CD4-positive, CD25-positive, alpha-beta regulatory T cell (primary cell): ENCODE measurements around the gene C11orf42. TPM values are rescaled to one million over a fixed set of nuclear protein-coding genes. Genes with fewer than 3 reads are reported as not detected.

ENCODE experiments used
- ATAC-seq, 2 donors: fragments of 150-1000 bp; cut with Tn5 transposase; one replicate each; pipeline ENCODE4 v1.10.0; 2021; ENCODE audit warnings: low read depth in 2 of 2, moderate number of reproducible peaks in 2 of 2, moderate library complexity in 1 of 2
- DNase-seq, 3 donors: peaks; one replicate each; pipeline versions ENCODE4 v3.0.0 to v3.0.0-alpha.2; 2012 to 2022; ENCODE audit warnings: mixed read lengths in 1 of 3
- H3K27ac ChIP-seq: one replicate; pipeline ENCODE4 v1.7.0; 2013; ENCODE audit warnings: mild to moderate bottlenecking, low read length; ENCODE audit not compliant: insufficient read depth, poor library complexity, severe bottlenecking
- H3K27me3 ChIP-seq: one replicate; pipeline ENCODE4 v1.7.0; 2013; ENCODE audit warnings: low read length; ENCODE audit not compliant: control insufficient read depth, insufficient read depth
- H3K36me3 ChIP-seq: one replicate; pipeline ENCODE4 v1.7.0; 2013; ENCODE audit warnings: mild to moderate bottlenecking, low read length, moderate library complexity; ENCODE audit not compliant: control insufficient read depth, insufficient read depth
- H3K4me1 ChIP-seq: 2 replicates; pipeline ENCODE4 v1.7.0; 2013; ENCODE audit warnings: mild to moderate bottlenecking, low read length; ENCODE audit not compliant: insufficient read depth, control insufficient read depth, poor library complexity, severe bottlenecking
- H3K4me3 ChIP-seq: one replicate; pipeline ENCODE4 v1.7.0; 2013; ENCODE audit warnings: low read depth, mild to moderate bottlenecking, low read length, moderate library complexity
- H3K9me3 ChIP-seq, 2 experiments: 1 replicate in 1 of 2; 2 replicates in 1 of 2; pipeline ENCODE4 v1.7.0; 2013; ENCODE audit warnings: low read length in 2 of 2, mild to moderate bottlenecking in 1 of 2, moderate library complexity in 1 of 2; ENCODE audit not compliant: control insufficient read depth in 2 of 2
- H3K27ac Mint-ChIP-seq, 3 donors: one replicate each; pipeline ENCODE4 v1.8.0; 2020 to 2022; ENCODE audit warnings: mild to moderate bottlenecking in 3 of 3, mixed read lengths in 3 of 3, moderate library complexity in 2 of 3
- H3K27me3 Mint-ChIP-seq: one replicate; pipeline ENCODE4 v1.8.0; 2022; ENCODE audit warnings: mild to moderate bottlenecking, mixed read lengths
- H3K36me3 Mint-ChIP-seq: one replicate; pipeline ENCODE4 v1.8.0; 2020; ENCODE audit warnings: mixed read lengths
- H3K4me1 Mint-ChIP-seq, 4 donors: one replicate each; pipeline ENCODE4 v1.8.0; 2020 to 2022; ENCODE audit warnings: mixed read lengths in 4 of 4, mild to moderate bottlenecking in 1 of 4
- H3K4me3 Mint-ChIP-seq, 4 donors: one replicate each; pipeline ENCODE4 v1.8.0; 2020 to 2022; ENCODE audit warnings: mild to moderate bottlenecking in 4 of 4, mixed read lengths in 4 of 4, moderate library complexity in 3 of 4
- H3K9me3 Mint-ChIP-seq, 7 donors: one replicate each; pipeline ENCODE4 v1.8.0; 2020 to 2022; ENCODE audit warnings: mixed read lengths in 7 of 7, mild to moderate bottlenecking in 3 of 7, moderate library complexity in 2 of 7
- polyA plus RNA-seq, 4 donors: library from polyadenylated mRNA; unstranded; fragments of 300-500 nt; fragmentation: Illumina TruSeq; gene quantifications; one replicate each; pipeline ENCODE4 v1.2.3, GENCODE V29; 2021
- total RNA-seq: library from RNA; stranded (reverse); gene quantifications from one replicate; pipeline ENCODE4 v1.2.3, GENCODE V29; 2022

The C11orf42 gene
- total and polyA plus RNA-seq, 5 donors from 2014 or later, result not detected

GRCh38 chr11:6223854-6224253, 18.5 kb downstream of the C11orf42 start:
- Mint-ChIP-seq H3K4me1 (peaks cover 29 to 42% (median 33%) of the 10 kb centered on the region in 4 donors), H3K27me3 (no peaks in the 10 kb centered on the region), H3K27ac (no peak overlapping the region), H3K36me3 (peaks cover 42% of the 10 kb centered on the region), H3K4me3 (peak overlapping the region in 1 of 4 donors; percentile 25), H3K9me3 (no peaks in the 10 kb centered on the region)
- Histone ChIP-seq H3K4me1 (no peaks in the 10 kb centered on the region), H3K27me3 (no peaks in the 10 kb centered on the region), H3K36me3 (peaks cover 54% of the 10 kb centered on the region), H3K4me3 (no peak overlapping the region), H3K9me3 (no peaks in the 10 kb centered on the region), H3K27ac (no peak overlapping the region)
- DNase-seq, result no peak
- no peak for ATAC-seq

- no peak overlapping the region for H3K4me3 Mint-ChIP-seq
- no peak for ATAC-seq
- Histone ChIP-seq H3K36me3 (peaks cover 49% of the 10 kb centered on the region), H3K9me3 (no peaks in the 10 kb centered on the region), H3K4me3 (no peak overlapping the region), H3K27me3 (no peaks in the 10 kb centered on the region), H3K27ac (no peak overlapping the region), H3K4me1 (no peaks in the 10 kb centered on the region)
- H3K9me3 Mint-ChIP-seq, result no peaks in the 10 kb centered on the region
- no peak for DNase-seq
- peaks cover 28 to 44% (median 32%) of the 10 kb centered on the region in 4 donors for H3K4me1 Mint-ChIP-seq
- H3K27me3 Mint-ChIP-seq, result no peaks in the 10 kb centered on the region
- H3K36me3 Mint-ChIP-seq, result peaks cover 37% of the 10 kb centered on the region
- H3K27ac Mint-ChIP-seq, result peak overlapping the region in 1 of 3 donors; percentile 5
Measured at GRCh38 chr11:6224421-6224820, 19.1 kb downstream of the C11orf42 start.

GRCh38 chr11:6225024-6225423, 19.7 kb downstream of the C11orf42 start:
- DNase-seq, result no peak
- H3K27me3 Mint-ChIP-seq, result no peaks in the 10 kb centered on the region
- Histone ChIP-seq H3K4me1 (peaks cover 3% of the 10 kb centered on the region), H3K4me3 (no peak overlapping the region), H3K9me3 (no peaks in the 10 kb centered on the region), H3K27me3 (no peaks in the 10 kb centered on the region), H3K36me3 (peaks cover 43% of the 10 kb centered on the region), H3K27ac (no peak overlapping the region)
- no peak for ATAC-seq
- H3K4me1 Mint-ChIP-seq, result peaks cover 24 to 44% (median 37%) of the 10 kb centered on the region in 4 donors
- H3K36me3 Mint-ChIP-seq, result peaks cover 32% of the 10 kb centered on the region
- H3K9me3 Mint-ChIP-seq, result no peaks in the 10 kb centered on the region
- H3K27ac Mint-ChIP-seq, result peak overlapping the region in 1 of 3 donors; percentile 5
- no peak overlapping the region for H3K4me3 Mint-ChIP-seq

GRCh38 chr11:6225896-6226295, 20.5 kb downstream of the C11orf42 start:
- Mint-ChIP-seq H3K27me3 (no peaks in the 10 kb centered on the region), H3K4me1 (peaks cover 24 to 46% (median 43%) of the 10 kb centered on the region in 4 donors), H3K9me3 (no peaks in the 10 kb centered on the region), H3K36me3 (peaks cover 26% of the 10 kb centered on the region), H3K4me3 (no peak overlapping the region), H3K27ac (peak overlapping the region in 1 of 3 donors; percentile 2)
- peaks cover 5% of the 10 kb centered on the region for H3K4me1 ChIP-seq
- no peak for DNase-seq
- no peaks in the 10 kb centered on the region for H3K27me3 ChIP-seq
- ATAC-seq, result no peak
- no peak overlapping the region for H3K27ac ChIP-seq
- H3K4me3 ChIP-seq, result no peak overlapping the region
- H3K9me3 ChIP-seq, result no peaks in the 10 kb centered on the region
- H3K36me3 ChIP-seq, result peaks cover 35% of the 10 kb centered on the region

GRCh38 chr11:6228520-6228919, 23.2 kb downstream of the C11orf42 start:
- no peak for DNase-seq

GRCh38 chr11:6229911-6230310, 24.6 kb downstream of the C11orf42 start:
- peak in 1 of 3 donors; percentile 48 for DNase-seq
- peak overlapping the region in 1 of 3 donors; percentile 21 for H3K27ac Mint-ChIP-seq
- Histone ChIP-seq H3K27ac (no peak overlapping the region), H3K4me3 (no peak overlapping the region), H3K4me1 (peaks cover 14% of the 10 kb centered on the region), H3K9me3 (no peaks in the 10 kb centered on the region), H3K27me3 (no peaks in the 10 kb centered on the region), H3K36me3 (no peaks in the 10 kb centered on the region)
- H3K9me3 Mint-ChIP-seq, result no peaks in the 10 kb centered on the region
- peaks cover 11% of the 10 kb centered on the region for H3K36me3 Mint-ChIP-seq
- no peak for ATAC-seq
- peak overlapping the region in 1 of 4 donors; percentile 24 for H3K4me3 Mint-ChIP-seq
- H3K27me3 Mint-ChIP-seq, result no peaks in the 10 kb centered on the region
- peaks cover 24 to 69% (median 61%) of the 10 kb centered on the region in 4 donors for H3K4me1 Mint-ChIP-seq

More at GRCh38 chr11:6228520-6228919, 23.2 kb downstream of the C11orf42 start:
- Mint-ChIP-seq H3K4me1 (peaks cover 24 to 59% (median 56%) of the 10 kb centered on the region in 4 donors), H3K9me3 (no peaks in the 10 kb centered on the region), H3K4me3 (peak overlapping the region in 1 of 4 donors; percentile 26), H3K36me3 (peaks cover 15% of the 10 kb centered on the region), H3K27ac (no peak overlapping the region), H3K27me3 (no peaks in the 10 kb centered on the region)
- Histone ChIP-seq H3K27me3 (no peaks in the 10 kb centered on the region), H3K27ac (no peak overlapping the region), H3K4me1 (peaks cover 6% of the 10 kb centered on the region), H3K4me3 (no peak overlapping the region), H3K36me3 (peaks cover 11% of the 10 kb centered on the region), H3K9me3 (no peaks in the 10 kb centered on the region)
- ATAC-seq, result no peak

GRCh38 chr11:6232899-6233298, 27.5 kb downstream of the C11orf42 start:
- Histone ChIP-seq H3K4me3 (no peak overlapping the region), H3K9me3 (no peaks in the 10 kb centered on the region), H3K36me3 (no peaks in the 10 kb centered on the region), H3K27me3 (no peaks in the 10 kb centered on the region), H3K4me1 (peaks cover 21% of the 10 kb centered on the region), H3K27ac (no peak overlapping the region)
- Mint-ChIP-seq H3K9me3 (no peaks in the 10 kb centered on the region), H3K27me3 (no peaks in the 10 kb centered on the region), H3K4me1 (peaks cover under 1 to 49% (median 45%) of the 10 kb centered on the region in 4 donors), H3K27ac (peak overlapping the region in 1 of 3 donors; percentile 13), H3K36me3 (peaks cover under 1% of the 10 kb centered on the region), H3K4me3 (peak overlapping the region in 2 of 4 donors; percentile 51 to 62)
- ATAC-seq (no peak), DNase-seq (no peak)

GRCh38 chr11:6233984-6234386, 28.6 kb downstream of the C11orf42 start:
- Histone ChIP-seq H3K27ac (peak overlapping the region; percentile 76), H3K4me3 (peak overlapping the region; percentile 91), H3K36me3 (no peaks in the 10 kb centered on the region), H3K9me3 (no peaks in the 10 kb centered on the region), H3K27me3 (peaks cover 3% of the 10 kb centered on the region), H3K4me1 (peaks cover 21% of the 10 kb centered on the region)
- Mint-ChIP-seq H3K4me1 (peaks cover 0 to 49% (median 42%) of the 10 kb centered on the region in 4 donors), H3K27ac (peak overlapping the region; percentile 92 to 99 (median 95)), H3K36me3 (no peaks in the 10 kb centered on the region), H3K9me3 (no peaks in the 10 kb centered on the region), H3K27me3 (no peaks in the 10 kb centered on the region), H3K4me3 (peak overlapping the region; percentile 93 to 100 (median 99))
- DNase-seq (no peak), ATAC-seq (no peak)
